Measurements from ENCODE around the gene TRIP10.

Gene TRIP10

DNA sequence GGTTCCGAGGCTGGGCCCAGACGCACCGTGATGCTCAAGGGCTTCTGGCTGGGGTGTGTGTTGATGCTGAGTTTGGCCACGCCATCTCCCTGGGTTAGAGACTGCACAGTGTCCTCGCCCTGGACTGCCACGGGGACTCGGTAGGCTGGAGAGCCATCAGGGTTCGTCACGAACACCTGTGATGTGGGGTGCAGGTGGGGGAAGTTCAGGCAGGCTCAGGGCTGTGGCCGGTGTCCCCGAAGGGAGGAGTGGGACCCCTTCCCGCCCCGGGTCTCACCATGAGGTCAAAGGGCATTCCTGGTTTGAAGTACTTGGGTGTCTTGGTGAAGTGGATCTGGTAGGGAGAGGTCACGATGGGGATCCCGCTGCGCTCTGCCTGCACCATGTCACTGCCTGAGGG lies 27.2 kb upstream of the TRIP10 start:
- DNase-seq (ENCODE audit: low read depth), result no peak

DNA sequence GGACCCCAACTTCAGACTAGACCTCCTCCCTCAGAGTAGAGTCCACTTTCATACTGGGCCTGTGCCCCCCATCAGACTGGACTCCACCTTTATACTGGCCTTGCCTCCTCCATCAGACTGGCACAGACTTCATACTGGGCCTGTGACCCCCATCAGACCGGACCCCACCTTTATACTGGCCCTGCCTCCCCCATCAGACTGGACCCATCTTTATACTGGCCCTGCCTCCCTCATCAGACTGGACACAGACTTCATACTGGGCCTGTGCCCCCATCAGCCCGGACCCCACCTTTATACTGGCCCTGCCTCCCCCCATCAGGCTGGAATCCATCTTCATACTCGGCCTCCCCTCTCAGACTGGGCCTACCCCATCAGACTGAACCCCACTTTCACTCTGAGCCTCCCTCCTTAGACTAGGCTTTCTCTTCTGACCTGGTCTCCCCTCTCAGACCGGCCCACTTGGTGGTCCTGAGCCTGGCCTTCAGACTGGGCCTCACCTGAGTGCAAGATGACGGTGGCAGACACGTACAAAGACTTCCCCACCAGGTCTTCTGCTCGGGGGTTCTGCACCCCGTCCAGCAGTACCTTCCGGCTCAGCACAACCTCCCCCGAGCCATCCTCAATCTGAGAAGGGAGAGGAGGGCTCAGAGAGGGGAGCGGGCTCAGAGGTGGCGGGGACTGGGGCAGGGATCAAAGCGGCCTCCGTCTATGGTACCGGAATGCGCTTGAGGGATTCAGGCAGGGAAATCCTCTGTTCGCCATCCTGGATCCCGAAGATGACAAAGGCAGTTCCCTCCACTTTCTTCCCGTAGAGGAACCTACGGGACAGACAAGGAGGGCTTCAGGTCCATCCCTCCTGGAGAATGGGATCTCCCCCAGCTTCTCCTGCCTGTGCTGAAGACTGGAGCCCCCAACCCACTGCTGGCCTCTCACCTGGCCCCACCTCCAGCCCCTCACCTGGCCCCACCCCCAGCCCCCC lies 26.5 kb upstream of the TRIP10 start:
- DNase-seq (ENCODE audit: low read depth), result no peak

DNA sequence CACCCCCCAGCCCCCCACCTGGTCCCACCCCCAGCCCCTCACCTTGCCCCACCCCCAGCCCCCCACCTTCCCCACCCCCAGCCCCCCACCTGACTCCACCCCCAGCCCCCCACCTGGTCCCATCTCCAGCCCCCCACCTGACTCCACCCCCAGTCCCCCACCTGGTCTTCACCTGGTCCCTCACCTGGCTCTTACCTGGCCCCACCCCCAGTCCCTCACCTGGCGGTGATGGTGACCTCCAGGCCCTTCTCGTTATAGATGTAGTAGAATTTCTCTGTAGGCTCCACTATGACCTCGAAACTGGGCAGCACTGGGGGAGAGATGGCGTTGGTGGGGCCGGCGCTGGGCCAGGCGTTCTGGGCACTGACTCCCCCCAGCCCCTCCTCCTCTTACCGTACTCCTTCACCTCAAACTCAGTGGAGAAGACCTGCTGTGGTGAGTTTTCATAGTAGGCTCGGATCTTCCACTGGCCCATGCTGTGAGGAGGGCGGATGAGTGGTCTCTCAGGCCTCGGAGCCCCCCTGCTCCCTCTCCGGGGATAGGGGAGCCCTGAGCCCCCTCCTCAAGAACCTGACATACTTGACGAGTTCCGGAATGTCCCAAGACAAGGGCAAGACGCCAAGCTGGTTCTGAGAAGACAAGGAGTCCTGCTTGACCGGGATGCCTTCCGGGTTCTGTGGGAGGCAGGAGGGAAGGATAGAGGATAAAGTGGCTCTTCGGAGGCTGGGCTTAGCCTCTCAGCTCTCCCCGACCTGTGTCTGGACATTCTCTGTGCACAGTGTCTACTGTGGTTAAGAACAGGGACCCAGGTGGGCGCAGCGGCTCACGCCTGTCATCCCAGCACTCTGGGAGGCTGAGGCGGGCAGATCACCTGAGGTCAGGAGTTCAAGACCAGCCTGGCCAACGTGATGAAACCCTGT lies 25.4 kb upstream of the TRIP10 start:
- DNase-seq (ENCODE audit: low read depth), result no peak

DNA sequence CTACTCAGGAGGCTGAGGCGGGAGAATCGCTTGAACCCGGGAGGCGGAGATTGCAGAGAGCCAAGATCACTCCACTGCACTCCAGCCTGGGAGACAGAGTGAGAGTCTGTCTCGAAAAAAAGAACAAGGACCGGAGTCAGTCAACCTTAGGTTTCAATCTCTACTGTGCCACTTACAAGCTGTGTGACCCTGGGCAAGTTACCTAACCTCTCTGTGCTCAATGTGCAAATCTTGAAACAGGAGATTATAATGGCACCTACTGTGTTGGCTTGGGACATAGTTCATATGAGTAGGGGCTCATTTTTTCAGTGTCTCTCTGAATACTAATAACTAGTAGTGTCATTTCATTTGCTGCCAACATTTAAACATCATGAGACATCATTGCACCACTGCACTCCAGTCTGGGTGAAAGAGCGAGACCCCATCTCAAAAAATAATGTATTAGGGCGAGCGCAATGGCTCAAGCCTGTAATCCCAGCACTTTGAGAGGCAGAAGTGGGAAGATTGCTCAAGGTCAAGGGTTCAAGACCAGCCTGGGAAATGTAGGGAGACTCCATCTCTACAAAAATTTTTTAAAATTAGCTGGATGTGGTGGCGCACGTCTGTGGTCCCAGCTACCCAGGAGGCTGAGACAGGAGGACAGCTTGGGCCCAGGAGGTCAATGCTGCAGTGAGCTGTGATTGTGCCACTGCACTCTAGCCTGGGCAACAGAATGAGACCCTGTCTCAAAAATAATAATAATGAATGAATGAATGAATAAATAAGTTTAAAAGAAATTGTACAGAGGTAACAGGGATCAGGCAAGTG lies 24.5 kb upstream of the TRIP10 start:
- DNase-seq (ENCODE audit: low read depth), result no peak

DNA sequence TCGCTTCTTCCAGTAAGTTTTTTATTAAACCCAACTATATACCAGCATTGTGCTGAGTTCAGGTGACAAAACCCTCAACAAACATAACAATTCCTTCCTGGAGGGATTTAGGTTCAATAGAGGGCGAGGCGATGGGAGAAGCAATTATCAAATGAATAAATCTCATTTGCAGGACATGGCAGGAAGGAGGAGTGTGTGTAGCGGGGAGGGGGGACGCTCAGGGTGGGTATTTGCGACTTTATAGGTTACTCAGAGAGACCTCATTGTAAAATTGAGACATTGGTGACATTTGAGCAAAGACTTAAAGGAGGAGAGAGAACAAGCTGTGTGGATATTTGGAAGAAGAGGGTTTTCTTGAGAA lies 22.9 kb upstream of the TRIP10 start:
- no peak for DNase-seq (ENCODE audit: low read depth)

DNA sequence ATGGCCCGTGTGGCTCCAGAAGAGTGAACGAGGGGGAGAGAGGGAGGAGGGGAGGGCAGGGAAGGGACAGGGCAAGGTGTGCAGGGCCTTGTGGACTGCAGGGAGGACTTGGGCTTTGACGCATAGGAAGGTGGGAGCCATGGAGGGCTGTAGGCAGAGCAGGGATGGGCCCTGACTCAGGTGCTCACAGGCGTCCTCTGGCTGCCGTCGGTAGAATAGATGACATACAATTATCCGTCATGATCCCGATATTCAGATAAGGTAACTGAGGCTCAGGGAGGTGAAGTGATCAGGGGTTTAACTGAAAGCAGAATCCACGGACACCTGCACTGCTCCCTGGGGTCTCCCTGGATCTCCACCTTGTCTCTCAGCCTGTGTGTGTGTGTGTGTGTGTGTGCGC lies 22.4 kb upstream of the TRIP10 start:
- DNase-seq (ENCODE audit: low read depth), result no peak

DNA sequence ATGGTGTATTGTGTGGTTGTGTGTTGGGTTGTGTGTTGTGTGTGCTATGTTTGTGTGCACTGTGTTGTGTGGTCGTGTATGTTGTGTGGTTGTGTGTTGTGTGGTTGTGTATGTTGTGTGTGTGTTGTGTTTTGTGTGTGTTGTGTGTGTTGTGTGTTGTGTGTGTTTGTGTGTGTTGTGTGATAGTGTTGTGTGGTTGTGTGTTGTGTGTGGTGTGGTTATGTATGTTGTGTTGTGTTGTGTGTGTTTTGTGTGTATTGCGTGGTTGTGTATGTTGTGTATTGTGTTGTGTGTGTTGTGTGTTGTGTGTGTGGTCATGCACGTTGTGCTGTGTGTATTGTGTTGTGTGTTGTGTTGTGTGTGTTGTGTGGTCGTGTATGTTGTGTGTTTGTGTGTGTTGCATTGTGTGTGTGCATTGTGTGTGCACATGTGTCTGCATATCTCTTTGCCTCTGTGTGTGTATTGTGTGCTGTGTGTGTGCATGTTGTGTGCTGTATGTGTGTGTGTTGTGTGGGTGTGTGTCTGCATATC lies 22.0 kb upstream of the TRIP10 start:
- DNase-seq (ENCODE audit: low read depth), result no peak

DNA sequence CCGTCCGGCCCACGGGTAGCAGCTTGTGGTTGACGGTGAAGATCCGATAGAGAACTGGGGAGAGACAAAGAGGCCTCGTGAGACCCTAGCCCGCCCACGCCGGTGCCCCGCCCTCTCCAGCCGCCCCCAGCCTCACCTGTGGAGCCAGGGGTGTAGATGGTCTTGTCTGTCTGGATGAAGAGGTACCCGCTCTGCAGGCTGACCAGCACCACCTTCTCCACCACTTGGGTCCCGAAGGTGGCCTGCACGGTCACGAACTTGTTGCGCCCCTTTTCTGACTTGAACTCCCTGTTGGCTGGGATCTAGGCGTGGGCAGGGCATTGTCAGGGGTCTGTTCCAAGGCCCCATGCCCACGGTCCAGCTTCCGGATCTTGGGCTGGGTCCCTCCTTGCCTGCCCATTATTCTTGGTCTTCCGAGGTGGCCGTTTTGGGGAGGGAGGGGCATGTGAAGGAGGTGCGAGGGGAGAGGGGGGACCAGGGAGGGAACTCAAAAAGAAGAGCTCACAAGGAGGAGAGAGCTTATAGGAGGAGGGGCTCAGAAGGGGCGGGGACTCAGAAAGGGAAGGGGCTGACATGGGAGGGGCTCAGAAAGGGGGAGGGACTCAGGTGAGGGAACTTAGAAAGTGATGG lies 21.3 kb upstream of the TRIP10 start:
- DNase-seq (ENCODE audit: low read depth), result no peak

DNA sequence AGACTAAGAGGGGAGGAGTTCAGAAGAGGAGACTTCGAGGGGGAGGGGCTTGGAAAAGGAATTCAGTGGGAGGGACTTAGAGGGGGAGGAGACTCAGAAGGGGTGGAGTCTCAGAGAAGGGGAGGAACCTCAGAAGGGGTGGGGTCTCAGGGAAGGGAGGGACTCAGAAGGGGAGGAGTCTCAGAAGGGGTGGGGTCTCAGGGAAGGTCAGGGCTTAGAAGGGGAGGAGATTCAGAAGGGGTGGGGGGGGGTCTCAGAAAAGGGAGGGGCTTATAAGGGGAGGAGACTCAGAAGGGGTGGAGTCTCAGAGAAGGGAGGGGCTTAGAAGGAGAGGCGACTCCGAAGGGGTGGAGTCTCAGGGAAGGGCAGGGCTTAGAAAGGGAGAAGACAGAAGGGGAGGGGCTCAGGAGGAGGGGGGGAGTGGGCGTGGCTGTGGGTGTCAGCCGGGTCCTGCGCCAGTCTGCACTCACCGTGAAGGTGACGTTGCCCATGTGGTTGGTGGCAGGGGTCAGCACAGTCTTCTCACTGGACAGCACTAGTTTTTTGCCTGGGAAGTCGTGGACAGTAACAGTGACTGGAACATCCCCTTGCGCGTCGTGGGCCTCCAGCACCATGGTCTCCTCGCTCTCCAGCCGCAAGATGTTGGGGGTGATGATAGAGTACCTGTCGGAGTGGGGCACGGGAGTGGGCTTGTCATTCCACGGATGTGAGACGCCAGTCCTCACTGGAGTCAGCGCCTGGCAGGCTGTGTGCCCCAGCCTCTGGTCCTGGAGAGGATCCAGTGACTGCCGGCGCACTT lies 20.5 kb upstream of the TRIP10 start:
- DNase-seq (ENCODE audit: low read depth), result no peak

DNA sequence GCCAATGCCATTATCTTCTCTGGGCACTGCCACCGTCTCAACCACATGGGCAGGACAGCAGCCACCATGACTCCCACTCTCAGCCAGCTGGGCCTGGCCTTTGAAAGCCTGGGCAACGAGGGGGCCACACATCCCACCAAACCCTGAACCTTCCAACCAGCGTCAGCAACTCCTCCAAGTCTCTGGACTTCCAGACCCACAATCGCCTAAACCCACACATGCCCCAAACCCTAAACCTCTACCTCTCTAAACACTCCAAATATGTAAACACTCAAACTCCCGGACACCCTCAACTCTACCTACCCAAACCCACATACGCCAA lies 20.0 kb upstream of the TRIP10 start:
- DNase-seq (ENCODE audit: low read depth), result no peak

DNA sequence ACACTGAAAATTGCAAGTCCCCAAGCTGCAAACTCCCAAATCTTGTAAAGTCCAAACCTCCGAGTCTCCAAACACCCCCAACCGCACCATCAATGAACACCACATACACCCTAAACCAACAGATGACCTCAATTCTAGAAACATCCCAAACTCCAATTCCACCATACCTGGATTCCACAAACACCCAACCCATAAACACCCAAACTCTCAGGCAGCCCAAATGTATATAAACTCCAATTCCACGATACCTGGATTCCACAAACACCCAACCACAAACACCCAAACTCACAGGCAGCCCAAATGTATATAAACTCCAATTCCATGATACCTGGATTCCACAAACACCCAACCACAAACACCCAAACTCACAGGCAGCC lies 19.5 kb upstream of the TRIP10 start:
- DNase-seq (ENCODE audit: low read depth), result no peak

DNA sequence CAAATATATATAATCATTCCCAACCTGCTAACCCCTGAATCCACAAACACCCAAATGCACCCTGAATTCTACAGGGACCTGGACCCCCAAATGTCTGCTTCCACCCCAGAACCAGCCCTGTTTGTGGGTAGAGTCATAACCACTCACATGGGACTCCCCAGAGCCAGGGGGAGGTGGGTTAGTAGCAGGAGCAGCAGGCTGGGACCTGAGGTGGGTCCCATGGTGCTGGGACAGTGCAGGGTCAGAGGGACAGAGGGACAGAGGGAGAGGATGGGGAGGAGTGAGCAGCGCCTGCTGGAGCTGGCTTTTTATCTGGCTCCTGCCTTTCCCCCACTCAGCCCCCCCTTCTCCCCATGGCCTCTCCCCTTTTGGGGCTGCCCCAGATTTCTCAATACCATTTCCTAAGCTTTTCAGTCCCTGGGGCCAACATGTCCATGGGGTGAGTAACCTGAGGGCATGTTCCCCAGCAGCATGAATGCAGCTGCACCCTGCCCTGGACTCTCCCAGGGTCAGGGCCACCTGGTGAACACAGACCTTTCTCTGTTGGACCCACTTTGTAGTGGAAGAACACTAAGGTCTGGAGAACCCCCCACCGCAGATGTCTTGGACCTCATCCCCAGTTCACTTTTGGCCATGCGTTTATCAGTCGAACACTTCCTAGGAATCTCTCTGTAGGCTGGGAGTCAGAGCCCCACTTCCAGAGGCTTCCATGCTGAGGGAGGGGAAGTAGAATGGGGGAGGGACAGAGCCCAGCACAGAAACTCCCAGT lies 18.9 kb upstream of the TRIP10 start, which contains the start of gene C3:
C3 (minus strand) TSS at position 282 of the 769 bp plus-strand sequence; CDS start at position 221, 61 bp downstream.
- no peak for DNase-seq (ENCODE audit: low read depth)

DNA sequence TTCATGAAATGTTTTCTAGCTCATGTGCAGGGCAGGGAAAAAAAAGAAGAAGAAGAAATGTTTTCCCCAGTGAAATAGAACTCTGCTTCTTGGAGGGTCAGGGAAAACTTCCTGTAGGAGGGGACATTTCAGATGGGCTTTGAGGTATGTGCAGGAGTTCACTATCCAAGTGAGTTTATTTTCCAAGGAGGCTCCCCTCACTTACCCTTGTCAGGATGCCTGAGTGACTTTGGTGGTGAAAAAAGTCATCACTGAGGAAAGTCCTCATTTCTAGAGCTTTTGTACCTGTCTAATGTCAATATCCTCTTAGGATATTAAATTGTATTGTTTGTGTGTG lies 18.4 kb upstream of the TRIP10 start:
- no peak for DNase-seq (ENCODE audit: low read depth)

DNA sequence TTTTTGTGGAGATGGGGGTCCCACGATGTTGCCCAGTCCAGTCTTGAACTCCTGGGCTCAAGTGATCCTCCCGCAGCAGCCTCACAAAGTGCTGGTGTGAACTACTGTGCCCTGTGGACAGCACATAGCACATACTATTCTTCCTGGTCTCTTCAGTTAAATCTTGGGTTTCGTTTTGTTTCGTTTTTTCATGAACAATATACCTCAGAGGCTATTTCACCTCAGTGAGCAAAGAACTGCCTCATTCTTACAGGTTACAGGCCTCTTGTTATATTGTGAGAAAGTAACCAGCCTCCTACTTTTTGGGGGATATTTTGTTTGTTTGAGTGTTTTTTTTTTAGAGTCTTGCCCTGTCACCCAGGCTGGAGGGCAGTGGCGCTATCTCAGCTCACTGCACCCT lies 17.7 kb upstream of the TRIP10 start:
- DNase-seq (ENCODE audit: low read depth), result no peak

DNA sequence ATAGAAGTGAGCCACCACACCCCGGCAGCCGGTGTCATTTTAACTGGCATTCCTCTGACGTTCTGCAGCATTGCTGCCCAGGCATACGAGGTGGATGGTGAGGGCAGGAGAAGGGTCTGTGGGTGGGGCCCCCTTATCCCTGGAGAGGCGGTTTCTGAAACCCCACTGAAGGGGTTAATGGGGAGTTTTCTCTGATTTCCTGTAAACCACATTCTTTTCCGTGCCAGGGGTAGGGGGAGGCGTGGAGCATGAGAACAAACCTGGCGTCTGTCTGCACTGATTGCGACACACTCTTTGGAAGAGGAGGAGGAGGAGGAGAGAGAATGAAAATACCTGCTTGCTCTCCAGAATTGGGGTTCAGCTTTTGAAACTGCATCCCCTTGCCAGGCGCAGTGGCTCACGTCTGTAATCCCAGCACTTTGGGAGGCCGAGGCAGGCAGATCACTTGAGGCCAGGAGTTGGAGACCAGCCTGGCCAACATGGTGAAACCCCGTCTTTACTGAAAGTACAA lies 16.3 kb upstream of the TRIP10 start:
- no peak for DNase-seq (ENCODE audit: low read depth)

DNA sequence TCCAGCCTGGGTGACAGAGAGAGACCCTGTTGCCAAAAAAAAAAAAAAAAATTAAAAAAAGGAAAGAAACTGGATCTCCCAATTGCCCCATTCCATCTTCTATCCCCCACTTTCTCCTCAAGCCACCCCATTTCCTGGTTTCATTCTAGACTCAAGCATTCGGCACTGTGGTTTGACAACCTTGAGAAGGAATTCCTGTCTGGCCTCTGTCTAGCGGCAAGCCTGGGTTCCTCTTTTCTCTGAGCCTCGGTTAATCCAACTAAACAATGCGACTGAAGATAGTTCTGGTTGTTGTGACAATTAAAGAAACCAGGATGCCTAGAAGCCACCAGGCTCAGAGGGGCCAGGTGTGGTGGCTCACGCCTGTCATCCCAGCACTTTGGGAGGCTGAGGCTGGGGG lies 15.7 kb upstream of the TRIP10 start:
- no peak for DNase-seq (ENCODE audit: low read depth)

DNA sequence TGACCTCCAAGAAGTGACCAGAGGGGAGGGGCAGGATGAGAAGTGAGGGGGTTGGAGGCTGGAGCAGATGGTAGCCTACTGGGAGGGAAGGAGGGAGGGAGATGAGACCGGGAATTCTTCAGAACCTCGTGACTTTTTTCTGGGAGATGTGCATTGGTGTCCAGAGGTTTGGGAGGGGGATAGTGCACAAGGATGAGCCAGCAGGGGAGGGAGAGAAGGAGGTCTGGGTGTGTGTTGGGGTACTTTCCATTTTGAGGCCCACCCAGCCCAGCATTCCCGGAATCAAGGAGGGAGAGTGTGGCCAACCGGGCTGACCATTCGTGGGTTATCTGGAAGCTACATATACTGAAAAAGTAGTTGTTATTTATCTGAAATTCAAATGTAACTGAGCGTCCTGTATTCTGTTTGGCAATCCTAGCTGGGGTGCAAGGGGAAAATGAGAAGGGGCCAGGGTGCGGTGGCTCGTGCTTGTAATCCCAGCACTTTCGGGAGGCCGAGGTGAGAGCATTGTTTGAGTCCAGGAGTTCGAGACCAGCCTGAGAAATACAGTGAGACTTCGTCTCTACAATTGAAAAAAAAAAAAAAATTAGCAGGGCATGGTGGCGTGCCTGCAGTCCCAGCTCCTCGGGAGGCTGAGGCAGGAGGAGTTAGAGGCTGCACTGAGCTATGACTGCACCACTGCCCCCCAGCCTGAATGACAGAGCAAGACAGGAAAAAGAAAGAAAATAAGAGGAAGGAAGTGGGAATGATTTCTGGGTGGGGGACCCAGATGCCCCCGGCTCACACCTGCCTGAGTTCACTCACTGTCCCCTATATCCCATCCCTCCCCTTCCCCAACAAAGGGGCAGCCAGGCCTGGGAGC lies 14.6 kb upstream of the TRIP10 start:
- no peak for DNase-seq (ENCODE audit: low read depth)

DNA sequence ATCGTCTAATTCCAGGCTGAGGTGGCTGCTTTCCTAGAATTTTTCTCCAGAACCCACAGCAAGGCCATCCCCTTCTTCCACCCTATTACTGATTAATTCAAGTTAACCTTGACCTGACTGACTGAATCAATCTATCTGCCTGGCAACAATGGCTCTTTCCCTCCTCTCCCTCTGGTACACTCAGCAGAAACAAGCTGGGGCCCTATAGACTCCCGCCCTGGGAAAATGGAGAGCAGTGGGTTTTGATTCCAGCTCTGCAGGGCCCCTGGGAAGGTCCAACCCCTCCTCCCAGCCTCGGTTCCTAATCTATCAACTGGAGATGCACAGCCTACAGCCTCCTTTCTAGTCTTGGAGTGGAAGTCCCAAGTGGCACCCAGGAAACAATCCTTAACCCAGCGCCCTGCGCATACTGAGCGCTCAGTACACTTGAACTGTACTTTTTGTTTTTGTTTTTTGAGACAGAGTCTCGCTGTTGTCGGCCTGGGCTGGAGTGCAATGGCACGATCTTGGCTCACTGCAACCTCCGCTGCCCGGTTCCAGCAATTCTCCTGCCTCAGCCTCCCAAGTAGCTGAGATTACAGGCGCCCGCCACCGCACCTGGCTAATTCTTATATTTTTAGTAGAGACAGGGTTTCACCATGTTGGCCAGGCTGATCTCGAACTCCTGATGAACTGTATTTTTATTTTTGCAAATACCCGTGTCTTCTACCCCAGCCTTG lies 13.8 kb upstream of the TRIP10 start:
- no peak for DNase-seq (ENCODE audit: low read depth)
